Measurements from ENCODE around the gene GAD1.

Gene GAD1

GRCh38 chr2:170847716-170848115, 31.0 kb downstream of the GAD1 start:
- no peak for DNase-seq

DNA sequence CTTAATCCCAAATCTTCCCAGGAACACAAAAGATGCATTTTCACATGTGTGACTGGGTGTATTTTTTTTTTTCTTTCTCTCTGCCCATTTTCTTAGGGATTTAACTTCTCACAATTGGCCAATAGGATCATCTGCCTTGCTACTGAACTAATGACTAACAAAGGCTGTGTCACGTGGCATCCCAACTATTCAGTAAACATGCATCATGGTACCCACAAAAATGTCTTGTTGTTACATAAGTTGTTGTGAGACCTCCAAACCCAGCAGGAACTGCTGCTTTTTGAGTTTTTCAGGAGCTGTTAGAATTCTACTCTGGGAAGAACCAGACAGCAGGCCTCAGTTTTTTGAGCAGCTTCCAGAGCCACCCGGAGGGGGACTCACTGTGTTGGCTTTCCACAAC, 31.9 kb downstream of the GAD1 start:
- no peak for DNase-seq

GRCh38 chr2:170850251-170850650, 33.6 kb downstream of the GAD1 start:
- DNase-seq, result no peak

DNA sequence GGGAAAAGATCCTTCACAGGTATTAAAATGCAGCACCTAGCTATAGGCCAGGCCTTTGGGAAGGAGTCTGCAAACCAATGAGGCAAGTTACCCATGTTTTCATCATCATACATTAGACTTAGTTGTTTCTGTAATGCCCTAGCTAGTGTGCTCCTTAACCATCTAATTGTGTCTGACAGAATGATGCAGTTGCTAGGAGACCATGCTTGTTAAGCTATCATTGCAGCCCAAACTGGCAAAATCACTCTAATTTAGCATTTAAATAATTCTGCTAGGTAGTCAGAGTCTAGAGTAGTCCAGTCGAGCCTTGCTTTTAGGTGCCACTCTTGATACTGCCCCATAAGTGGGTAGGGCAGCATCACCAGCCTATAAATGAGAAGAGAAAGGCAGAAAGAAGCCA, 34.9 kb downstream of the GAD1 start:
- DNase-seq, result no peak

DNA sequence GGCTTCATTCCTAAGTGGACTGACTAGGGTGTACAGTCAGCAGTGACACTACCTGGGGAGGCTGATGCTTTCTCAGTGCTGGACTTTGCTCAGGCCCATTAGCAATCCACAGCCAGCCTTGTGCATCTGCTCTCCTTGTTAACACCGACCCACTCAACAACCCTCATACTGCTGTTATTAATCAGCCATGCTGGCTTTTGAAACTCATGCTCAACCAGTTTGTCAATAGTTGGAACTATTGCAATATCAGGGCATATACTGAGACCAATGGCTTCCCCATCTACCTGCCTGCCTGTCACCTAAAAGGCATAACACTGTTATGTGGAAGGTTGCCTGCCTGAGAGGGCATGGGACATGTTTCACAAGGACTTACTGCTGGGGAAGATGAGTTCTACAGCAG, 39.4 kb downstream of the GAD1 start:
- DNase-seq, result no peak

DNA sequence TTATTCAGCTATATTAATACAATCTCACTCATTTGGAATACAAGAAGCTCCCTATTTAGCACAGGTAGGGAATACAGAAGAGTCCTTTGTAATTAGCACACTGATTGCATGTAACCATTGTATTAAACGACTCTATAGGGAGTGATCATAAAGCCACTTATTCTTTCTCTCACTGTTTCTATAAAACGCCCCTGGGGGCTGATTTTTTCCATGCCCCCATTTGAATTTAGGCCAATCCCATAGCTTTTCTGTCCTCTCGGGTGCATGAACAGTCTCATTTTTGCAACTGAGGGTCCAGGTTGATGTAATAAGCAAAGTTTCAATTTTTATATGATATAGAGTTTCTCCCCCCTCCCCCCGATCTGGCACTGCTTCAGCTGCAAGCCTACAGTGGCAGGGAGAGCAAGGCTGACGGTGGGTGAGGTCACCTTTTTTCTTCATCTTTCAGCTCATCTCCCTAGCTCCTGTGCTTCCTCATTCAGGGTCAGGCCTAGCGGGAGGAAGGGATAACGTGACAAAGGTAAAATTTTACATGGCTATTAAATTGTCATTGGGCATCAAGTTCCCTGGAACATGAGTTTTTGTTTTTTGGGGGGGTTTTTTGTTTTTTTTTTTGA, 45.7 kb downstream of the GAD1 start:
- DNase-seq, result no peak

DNA sequence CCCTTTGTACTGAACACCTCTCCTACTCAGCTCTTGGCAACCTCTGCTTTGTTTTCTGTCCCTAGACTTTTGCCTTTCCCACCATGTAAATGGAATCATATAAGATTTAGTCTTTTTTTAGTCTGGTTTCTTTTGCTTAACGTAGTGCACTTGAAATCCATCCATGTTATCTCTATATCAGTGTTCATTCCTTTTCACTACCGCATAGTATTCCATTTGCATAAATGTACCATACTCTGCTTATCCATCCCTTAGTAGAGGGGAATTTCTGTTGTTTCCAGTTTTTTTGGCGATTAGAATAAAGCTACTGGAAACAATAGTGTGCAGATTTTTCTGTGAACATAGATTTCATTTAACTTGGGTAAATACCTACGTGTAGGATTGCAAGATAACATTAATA, 46.4 kb downstream of the GAD1 start:
- no peak for DNase-seq

GRCh38 chr2:170869036-170869435, 52.3 kb downstream of the GAD1 start:
- no peak for DNase-seq

DNA sequence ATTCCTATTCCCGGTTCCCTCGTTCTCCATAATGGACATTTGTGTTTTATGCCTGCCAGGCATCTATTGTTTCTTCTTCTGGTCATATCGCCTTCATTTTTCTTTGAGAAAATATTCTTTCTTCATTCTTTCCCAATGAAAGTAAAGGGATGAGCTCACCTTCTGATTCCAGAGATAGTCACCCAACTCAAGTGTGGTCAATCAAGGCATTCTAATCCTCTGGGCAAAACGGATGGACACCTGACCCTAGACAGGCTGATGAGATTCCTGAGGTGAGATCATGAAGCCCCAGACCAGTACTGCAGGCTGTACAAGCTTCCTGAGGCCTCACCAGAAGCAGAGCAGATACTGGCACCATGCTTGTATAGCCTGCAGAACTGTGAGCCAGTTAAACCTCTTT, 52.8 kb downstream of the GAD1 start:
- no peak for DNase-seq

DNA sequence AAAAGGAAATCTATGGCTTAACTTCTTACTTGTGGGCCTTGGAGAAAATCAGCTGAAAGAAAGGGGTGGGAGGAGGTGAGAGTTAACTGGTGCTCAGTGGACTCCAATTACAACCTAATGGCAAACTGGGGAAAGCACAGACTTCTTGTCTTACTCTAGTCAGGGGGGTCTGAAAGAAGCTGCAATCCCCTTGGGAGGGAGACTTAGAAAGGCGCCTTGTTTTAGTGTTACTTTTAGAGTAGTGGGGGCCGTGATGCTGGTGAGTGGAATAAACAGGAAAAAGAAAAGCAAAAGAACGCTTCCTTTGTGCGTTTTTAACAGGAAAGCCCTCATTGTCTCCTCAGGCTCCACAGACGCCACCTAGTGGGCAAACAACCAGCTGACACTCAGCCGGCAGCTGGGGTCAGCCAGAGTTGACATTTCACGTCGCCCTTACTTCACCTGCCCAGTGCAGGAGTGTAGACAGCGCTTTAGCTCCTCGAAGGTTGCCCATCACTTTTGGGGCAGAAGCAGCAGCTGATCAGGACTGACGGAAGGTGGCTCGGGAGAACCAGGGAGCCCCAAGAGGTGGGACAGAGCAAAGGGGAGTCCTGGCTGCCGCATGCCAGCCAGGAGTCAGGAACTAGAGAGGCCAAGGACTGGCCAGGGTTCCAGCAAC, 56.5 kb downstream of the GAD1 start:
- DNase-seq, result peak; percentile 67

DNA sequence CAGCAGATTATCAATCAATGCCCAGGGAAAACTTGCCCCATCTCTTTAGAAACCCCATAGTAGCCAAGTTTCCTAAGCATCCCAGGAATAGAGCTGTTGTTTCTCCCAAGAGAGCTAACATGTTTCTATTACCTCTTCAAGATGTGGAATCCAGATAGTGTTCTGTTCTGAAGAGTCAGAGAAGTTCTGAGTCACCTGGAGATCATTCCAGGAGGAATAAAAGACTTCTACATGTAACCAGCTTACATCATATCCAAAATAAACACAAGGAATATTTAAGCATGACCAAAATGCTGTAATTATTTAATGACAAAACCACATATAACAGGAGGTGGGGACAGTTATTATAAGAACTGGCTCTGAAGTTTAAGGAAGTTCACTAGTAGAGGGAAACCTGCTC, 61.4 kb downstream of the GAD1 start:
- no peak for DNase-seq

DNA sequence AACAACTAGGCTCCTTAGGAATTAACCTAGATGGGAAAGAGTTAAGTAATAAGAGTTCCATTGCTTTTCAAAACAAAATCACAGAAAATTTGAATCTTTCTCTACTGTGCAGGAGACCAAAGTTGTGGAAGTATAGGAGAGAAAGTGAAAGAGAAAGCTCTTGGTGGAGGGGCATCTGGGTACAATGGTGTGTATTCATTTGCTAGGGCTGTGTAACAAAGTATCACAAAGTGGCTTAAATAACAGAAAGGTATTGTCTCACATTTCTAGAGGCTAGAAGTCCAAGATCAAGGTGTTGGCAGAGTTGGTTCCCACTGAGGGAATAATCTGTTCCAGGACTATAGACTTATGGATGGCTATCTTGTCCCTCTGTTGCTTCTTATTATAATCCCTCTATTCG, 61.8 kb downstream of the GAD1 start:
- DNase-seq, result no peak

DNA sequence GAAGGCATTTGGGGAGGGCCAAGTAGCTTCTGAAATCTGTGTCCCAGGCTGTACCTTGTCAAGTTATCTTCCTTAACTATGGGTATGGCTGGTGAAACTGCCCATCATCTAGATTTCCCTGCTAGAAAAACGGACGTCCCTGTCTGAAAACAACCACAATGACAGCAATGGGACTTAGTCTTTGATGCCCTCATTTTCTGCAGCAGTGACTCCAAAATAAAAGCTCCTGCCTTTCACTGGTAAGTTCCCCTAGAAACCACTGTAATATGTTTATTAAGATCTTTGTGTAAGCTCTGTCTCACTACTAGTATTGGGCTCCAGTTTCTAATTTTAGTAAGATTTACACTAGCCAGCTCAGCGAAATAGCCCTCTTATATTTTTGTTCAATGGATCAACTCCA, 65.2 kb downstream of the GAD1 start:
- no peak for DNase-seq

GRCh38 chr2:170882758-170883157, 66.1 kb downstream of the GAD1 start:
- DNase-seq, result no peak

- no peak for DNase-seq
These were observed 67.0 kb downstream of the GAD1 start for GRCh38 chr2:170883683-170884082.

DNA sequence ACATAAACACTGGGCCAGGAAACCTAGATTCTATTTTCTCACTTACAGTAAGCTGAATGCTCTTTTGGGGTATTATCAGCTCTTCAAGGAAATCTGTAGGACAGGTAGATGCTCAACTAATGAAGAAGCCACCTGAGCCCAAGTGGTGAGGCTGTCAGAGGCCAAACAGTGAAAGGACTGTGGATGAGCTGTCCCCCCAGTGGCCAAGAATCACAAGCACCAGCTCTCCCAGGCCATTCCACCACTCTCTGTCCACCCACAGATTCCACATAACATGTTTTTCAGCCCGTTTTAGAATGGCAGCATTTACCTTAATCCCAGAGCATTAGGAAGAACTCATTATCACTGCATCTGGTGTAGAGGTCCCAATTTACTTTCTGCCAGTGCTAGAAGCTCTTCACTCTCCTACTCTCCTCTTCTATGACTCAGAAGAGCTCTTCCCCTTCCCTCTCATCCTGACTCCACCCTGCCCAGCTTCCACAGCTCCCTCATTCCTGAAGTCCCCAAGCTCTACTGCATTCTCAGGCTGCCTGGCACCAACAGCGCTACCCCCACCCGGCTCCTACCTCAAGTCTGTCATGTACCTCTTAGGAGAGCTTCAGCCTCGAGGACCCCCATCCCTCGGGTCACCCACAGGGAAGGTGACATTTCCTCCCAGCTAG, 68.6 kb downstream of the GAD1 start:
- no peak for DNase-seq

DNA sequence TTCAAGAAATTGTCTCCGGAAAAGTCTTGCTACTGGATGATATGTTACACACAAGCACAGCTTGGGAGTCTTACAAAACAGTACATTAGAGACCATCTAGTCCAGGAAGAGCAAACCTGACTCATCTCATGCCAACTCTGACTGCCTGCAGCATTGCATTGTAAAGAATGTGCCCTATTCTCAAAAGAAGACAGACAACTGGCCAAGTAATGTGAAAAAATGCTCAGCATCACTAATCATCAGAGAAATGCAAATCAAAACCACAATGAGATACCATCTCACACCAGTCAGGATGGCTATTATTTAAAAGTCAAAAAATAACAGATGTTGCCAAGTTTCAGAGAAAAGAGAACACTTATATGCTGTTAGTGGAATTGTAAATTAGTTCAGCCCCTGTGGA, 69.7 kb downstream of the GAD1 start:
- no peak for DNase-seq

DNA sequence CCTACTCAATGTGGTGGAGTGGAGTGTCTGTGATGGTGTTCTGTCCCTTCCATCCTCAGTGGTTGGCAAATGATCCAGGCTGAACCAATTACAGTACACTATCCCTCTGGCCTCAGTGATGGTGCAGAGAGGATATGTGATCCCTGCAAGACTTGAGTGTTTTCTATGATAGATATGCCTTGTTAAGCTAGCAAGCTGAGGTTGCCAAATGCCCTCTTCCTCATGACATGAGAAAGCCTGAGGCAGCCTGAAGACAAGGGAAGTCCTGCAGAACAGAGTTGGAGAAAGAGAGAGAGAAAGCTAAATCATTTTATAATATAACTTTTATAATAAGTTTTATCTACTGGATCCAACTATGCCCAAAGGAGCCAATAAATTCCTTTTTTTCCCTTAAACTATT, 70.8 kb downstream of the GAD1 start:
- DNase-seq, result no peak

DNA sequence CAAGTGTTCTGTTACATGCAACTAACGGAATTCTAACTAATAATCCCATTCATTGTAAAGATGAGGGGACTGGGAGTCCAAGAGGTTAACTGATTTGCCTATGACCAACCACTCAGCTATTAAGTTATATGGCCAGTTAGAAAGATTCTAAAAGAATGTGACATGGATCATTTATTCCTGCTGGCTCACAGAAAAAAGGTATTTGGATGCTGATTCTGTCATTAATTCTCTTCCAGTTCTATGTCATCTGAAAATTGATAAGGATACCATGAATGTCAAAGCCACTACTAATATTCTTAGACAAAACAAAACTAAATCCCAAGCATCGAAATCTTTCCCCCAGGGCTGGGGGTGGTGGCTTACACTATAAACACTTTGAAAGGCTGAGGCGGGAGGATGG, 71.2 kb downstream of the GAD1 start:
- DNase-seq, result no peak

DNA sequence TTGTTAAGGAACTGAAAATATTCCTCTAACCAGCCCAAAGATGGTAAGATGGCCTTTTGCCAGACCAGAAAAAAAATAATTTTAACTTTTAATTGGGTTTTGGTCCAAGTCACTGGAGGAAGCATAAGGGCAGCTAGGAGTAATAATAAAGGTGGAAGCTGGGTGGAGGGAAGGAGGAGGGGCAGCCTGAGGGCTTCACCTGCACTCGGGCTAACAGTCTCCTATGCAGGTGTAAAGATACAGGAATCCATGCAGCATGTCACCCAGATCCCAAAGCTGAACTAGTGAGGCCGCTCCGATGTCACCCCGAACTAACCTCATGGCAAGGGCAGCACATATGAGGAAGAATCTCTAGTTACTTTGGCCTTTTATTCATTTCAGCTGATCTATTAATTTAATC, 75.2 kb downstream of the GAD1 start:
- DNase-seq, result no peak

DNA sequence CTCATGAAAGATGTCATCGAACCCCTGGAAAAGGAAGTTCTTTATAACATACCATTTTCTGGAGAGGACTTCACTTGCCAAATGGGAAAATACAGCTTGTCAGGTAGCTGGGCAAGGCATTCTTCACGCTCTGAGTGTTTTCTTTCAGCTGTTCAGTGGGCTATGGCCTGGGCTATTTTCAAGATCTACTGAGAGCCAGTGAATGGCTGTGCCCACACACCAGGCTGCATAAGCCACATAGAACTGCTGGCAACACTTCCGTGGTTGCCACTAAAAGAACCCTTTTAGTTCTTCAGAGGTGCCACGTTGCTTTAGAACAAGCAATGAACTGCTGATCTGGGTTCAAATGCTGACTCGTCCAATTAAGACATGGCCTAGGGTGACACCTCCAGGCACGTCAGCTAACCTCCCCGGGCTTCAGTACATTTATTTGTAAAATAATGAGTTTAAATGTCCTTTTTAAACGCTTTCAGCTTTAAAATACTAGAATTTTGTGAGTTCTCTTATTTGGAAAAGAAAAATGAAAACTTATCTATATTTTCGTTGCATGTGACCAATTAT, 75.8 kb downstream of the GAD1 start:
- no peak for DNase-seq

DNA sequence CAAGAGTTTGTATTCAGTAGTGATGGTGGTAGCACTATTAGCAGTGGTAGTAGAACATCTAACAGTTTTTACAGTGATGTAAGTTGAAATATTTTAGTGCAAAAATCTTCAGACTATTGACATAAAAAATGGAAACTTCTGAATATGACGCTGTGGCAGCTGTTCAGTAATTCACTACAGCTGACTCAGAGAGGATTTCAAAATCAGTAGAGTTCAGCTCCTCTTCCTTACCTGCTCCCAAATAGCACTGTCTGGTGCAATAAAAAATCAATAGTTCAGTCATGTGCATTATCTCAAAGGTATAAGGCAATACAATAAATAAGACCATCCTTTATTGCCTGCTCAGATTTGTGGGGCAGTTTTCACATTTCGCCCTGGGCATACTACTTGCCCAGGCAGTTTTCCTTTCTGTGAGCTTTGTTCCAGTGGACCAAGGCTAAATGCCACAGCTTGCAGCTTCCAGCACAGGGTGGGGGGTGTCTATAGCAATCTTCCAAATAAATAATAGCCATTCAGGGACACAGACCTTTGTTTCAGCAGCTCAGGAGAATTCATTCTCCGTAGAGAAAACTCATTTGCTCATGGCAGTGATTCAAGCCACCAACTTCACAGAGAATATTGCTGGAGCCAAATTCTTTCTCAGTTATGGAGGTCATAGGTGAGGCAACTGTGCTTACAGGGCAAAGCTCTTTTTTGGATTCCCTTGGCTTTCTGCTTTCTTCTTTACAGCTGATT, 78.5 kb downstream of the GAD1 start:
- no peak for DNase-seq

GRCh38 chr2:170896622-170897021, 79.9 kb downstream of the GAD1 start:
- DNase-seq, result no peak

GRCh38 chr2:170897108-170897507, 80.4 kb downstream of the GAD1 start:
- DNase-seq, result no peak
